ENCODE measurements around the gene ICAM4. TPM values are rescaled to one million over a fixed set of nuclear protein-coding genes. Genes with fewer than 3 reads are reported as not detected.
A peak's percentile ranks its signal among the peaks of the same experiment; 100 is the strongest.

The ICAM4 gene, protein sequence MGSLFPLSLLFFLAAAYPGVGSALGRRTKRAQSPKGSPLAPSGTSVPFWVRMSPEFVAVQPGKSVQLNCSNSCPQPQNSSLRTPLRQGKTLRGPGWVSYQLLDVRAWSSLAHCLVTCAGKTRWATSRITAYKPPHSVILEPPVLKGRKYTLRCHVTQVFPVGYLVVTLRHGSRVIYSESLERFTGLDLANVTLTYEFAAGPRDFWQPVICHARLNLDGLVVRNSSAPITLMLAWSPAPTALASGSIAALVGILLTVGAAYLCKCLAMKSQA
- polyA plus RNA-seq (2012; rRNA removed), result 0.05 TPM in 2 replicates
- 0.03 and 0.05 TPM in 2 replicates for polyA plus RNA-seq (2012; cell fraction: cytosol; rRNA removed)
- polyA plus RNA-seq (2012; cell fraction: nucleus; rRNA removed), result 0.11 and 0.20 TPM in 2 replicates

DNA sequence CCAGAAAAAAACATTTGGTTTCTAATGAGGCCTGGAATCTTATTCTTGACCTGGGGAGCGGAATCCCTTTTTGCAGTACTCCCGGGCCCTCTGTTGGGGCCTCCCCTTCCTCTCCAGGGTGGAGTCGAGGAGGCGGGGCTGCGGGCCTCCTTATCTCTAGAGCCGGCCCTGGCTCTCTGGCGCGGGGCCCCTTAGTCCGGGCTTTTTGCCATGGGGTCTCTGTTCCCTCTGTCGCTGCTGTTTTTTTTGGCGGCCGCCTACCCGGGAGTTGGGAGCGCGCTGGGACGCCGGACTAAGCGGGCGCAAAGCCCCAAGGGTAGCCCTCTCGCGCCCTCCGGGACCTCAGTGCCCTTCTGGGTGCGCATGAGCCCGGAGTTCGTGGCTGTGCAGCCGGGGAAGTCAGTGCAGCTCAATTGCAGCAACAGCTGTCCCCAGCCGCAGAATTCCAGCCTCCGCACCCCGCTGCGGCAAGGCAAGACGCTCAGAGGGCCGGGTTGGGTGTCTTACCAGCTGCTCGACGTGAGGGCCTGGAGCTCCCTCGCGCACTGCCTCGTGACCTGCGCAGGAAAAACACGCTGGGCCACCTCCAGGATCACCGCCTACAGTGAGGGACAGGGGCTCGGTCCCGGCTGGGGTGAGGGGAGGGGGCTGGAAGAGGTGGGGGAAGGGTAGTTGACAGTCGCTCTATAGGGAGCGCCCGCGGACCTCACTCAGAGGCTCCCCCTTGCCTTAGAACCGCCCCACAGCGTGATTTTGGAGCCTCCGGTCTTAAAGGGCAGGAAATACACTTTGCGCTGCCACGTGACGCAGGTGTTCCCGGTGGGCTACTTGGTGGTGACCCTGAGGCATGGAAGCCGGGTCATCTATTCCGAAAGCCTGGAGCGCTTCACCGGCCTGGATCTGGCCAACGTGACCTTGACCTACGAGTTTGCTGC is at the start of gene ICAM4:
Gene ICAM4, plus strand, starts transcription at position 153 of the 935 bp plus-strand sequence. Its CDS starts 58 bp downstream, at position 211.
- Histone ChIP-seq H3F3A (replicated peaks; ENCODE audit: insufficient read depth) (peaks cover 6% of the 10 kb centered on the region), H3K36me3 (replicated peaks in 1 of 2; ENCODE audit: control insufficient read depth in 1 of 2, insufficient read depth in 2 of 2, low read length in 1 of 2) (no peaks in the 10 kb centered on the region), H3K27ac (ENCODE audit: low read depth in 2 of 2, low read length in 1 of 2) (no peak within 1 kb of the TSS), H3K27me3 (ENCODE audit: insufficient read depth) (no peaks in the 10 kb centered on the region; the same call in 1 of the 2 replicates), H3K9me3 (no peaks in the 10 kb centered on the region), H3K9me2 (no peaks in the 10 kb centered on the region), H3K9ac (no peak within 1 kb of the TSS), H3K4me1 (ENCODE audit: control insufficient read depth in 1 of 2, insufficient read depth in 2 of 2, low read depth in 1 of 2, low read length in 1 of 2) (peaks cover 0 to 29% of the 10 kb centered on the region in 2 experiments; a peak in 1 of 4 replicates), H3K79me2 (ENCODE audit: insufficient read depth) (no peaks in the 10 kb centered on the region), H2AFZ (ENCODE audit: low read depth) (no peak within 1 kb of the TSS), H4K20me1 (ENCODE audit: insufficient read depth) (no peaks in the 10 kb centered on the region), H3K4me2 (no peak within 1 kb of the TSS), H3K4me3 (ENCODE audit: low read depth in 2 of 2, low read length in 1 of 2) (no peak within 1 kb of the TSS)
- WGBS (ENCODE audit: low lambda C conversion rate), result 55% methylated on average over 26 of the region's 59 CpGs
- peak; percentile 64 for DNase-seq
- TF ChIP-seq EP300 (IDR thresholded peaks at IDR 0.05; ENCODE audit: borderline replicate concordance in 1 of 2, low read depth in 1 of 2, low read length in 1 of 2), result no peak
- TF ChIP-seq SMC3 (IDR thresholded peaks at IDR 0.05; ENCODE audit: low read depth, low read length), result no peak
- TF ChIP-seq EZH2phosphoT487 (IDR thresholded peaks at IDR 0.05; ENCODE audit: borderline replicate concordance, low read depth), result no peak
- TF ChIP-seq, protein P1, sequence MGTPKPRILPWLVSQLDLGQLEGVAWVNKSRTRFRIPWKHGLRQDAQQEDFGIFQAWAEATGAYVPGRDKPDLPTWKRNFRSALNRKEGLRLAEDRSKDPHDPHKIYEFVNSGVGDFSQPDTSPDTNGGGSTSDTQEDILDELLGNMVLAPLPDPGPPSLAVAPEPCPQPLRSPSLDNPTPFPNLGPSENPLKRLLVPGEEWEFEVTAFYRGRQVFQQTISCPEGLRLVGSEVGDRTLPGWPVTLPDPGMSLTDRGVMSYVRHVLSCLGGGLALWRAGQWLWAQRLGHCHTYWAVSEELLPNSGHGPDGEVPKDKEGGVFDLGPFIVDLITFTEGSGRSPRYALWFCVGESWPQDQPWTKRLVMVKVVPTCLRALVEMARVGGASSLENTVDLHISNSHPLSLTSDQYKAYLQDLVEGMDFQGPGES (IDR thresholded peaks at IDR 0.05; ENCODE audit: low read depth, low read length), result no peak
- TF ChIP-seq FOXM1 (IDR thresholded peaks at IDR 0.05; ENCODE audit: low read depth), result no peak
- no peak for TF ChIP-seq TAF1 (IDR thresholded peaks at IDR 0.05; ENCODE audit: borderline replicate concordance, low read depth, low read length)
- TF ChIP-seq TCF12 (IDR thresholded peaks at IDR 0.05), result no peak
- no peak for TF ChIP-seq FOXJ3 (CRISPR knock-in tag; IDR thresholded peaks at IDR 0.05)
- no peak for TF ChIP-seq SIN3A (IDR thresholded peaks at IDR 0.05; ENCODE audit: borderline replicate concordance, low read depth, low read length)
- TF ChIP-seq RXRA (IDR thresholded peaks at IDR 0.05; ENCODE audit: borderline replicate concordance, low read depth), result no peak
- no peak for TF ChIP-seq GATA2 (CRISPR knock-in tag; IDR thresholded peaks at IDR 0.05)
- no peak for TF ChIP-seq POLR2AphosphoS5 (IDR thresholded peaks at IDR 0.05; ENCODE audit: low read depth, low read length)
- TF ChIP-seq, protein P2, sequence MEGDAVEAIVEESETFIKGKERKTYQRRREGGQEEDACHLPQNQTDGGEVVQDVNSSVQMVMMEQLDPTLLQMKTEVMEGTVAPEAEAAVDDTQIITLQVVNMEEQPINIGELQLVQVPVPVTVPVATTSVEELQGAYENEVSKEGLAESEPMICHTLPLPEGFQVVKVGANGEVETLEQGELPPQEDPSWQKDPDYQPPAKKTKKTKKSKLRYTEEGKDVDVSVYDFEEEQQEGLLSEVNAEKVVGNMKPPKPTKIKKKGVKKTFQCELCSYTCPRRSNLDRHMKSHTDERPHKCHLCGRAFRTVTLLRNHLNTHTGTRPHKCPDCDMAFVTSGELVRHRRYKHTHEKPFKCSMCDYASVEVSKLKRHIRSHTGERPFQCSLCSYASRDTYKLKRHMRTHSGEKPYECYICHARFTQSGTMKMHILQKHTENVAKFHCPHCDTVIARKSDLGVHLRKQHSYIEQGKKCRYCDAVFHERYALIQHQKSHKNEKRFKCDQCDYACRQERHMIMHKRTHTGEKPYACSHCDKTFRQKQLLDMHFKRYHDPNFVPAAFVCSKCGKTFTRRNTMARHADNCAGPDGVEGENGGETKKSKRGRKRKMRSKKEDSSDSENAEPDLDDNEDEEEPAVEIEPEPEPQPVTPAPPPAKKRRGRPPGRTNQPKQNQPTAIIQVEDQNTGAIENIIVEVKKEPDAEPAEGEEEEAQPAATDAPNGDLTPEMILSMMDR (IDR thresholded peaks at IDR 0.05), result no peak
- no peak for TF ChIP-seq MXI1 (IDR thresholded peaks at IDR 0.05; ENCODE audit: low read depth, low read length)
- TF ChIP-seq FOSL2 (IDR thresholded peaks at IDR 0.05; ENCODE audit: borderline replicate concordance, low read depth), result no peak
- TF ChIP-seq, protein P3, sequence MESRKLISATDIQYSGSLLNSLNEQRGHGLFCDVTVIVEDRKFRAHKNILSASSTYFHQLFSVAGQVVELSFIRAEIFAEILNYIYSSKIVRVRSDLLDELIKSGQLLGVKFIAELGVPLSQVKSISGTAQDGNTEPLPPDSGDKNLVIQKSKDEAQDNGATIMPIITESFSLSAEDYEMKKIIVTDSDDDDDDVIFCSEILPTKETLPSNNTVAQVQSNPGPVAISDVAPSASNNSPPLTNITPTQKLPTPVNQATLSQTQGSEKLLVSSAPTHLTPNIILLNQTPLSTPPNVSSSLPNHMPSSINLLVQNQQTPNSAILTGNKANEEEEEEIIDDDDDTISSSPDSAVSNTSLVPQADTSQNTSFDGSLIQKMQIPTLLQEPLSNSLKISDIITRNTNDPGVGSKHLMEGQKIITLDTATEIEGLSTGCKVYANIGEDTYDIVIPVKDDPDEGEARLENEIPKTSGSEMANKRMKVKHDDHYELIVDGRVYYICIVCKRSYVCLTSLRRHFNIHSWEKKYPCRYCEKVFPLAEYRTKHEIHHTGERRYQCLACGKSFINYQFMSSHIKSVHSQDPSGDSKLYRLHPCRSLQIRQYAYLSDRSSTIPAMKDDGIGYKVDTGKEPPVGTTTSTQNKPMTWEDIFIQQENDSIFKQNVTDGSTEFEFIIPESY (IDR thresholded peaks at IDR 0.05; ENCODE audit: borderline replicate concordance, low read depth), result no peak
- no peak for TF ChIP-seq NRF1 (IDR thresholded peaks at IDR 0.05; ENCODE audit: low read depth, low read length)
- POLR2A ChIA-PET, result no interaction called here
- CTCF ChIA-PET, result interaction anchor here (1.0 to 7.4 kb wide), 8 partner anchors 18 to 137 kb away, joined by 3 to 65 read pairs (median 9); partner anchors contain the start of gene ICAM1
